Body of pancreas (tissue), 4 donors: ENCODE data around the gene FCHSD2.

Experiments
- POLR2A ChIP-seq, 3 donors: fragments of 450-650 bp; IDR thresholded peaks; one replicate each; pipeline ENCODE4 v1.6.1; 2016; ENCODE audit warnings: antibody characterized with exemption in 3 of 3, mild to moderate bottlenecking in 2 of 3
- TF ChIP-seq, protein P1 (sequence below), 7 experiments: fragments of 450-650 bp in 4 of 7; fragments of 200-600 bp in 3 of 7; sonication (generic) in 3 of 7; IDR thresholded peaks; one replicate each; pipeline ENCODE4 v1.5.1; 2016 to 2019; ENCODE audit warnings: antibody characterized with exemption in 7 of 7

GRCh38 chr11:73186294-73186850 is 44.3 kb upstream of the FCHSD2 start:
- TF ChIP-seq, protein P1, sequence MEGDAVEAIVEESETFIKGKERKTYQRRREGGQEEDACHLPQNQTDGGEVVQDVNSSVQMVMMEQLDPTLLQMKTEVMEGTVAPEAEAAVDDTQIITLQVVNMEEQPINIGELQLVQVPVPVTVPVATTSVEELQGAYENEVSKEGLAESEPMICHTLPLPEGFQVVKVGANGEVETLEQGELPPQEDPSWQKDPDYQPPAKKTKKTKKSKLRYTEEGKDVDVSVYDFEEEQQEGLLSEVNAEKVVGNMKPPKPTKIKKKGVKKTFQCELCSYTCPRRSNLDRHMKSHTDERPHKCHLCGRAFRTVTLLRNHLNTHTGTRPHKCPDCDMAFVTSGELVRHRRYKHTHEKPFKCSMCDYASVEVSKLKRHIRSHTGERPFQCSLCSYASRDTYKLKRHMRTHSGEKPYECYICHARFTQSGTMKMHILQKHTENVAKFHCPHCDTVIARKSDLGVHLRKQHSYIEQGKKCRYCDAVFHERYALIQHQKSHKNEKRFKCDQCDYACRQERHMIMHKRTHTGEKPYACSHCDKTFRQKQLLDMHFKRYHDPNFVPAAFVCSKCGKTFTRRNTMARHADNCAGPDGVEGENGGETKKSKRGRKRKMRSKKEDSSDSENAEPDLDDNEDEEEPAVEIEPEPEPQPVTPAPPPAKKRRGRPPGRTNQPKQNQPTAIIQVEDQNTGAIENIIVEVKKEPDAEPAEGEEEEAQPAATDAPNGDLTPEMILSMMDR (IDR thresholded peaks at IDR 0.05) = no peak
- no peak for TF ChIP-seq POLR2A (IDR thresholded peaks at IDR 0.05)
